Measurements from ENCODE around the gene SERPINA4.
"Not testable (repeated sequence)": the region's sequence is repeated elsewhere in the genome, so short reads cannot be mapped to it uniquely, and the experiment has no call there.

The SERPINA4 gene

GRCh38 chr14:94594441-94594840, 33.2 kb downstream of the SERPINA4 start:
- DNase-seq, result no peak

GRCh38 chr14:94595912-94596311, 34.7 kb downstream of the SERPINA4 start:
- no peak for DNase-seq

- DNase-seq, result no peak
Observed at GRCh38 chr14:94596361-94596760, 35.1 kb downstream of the SERPINA4 start.

- no peak for DNase-seq
Observed at GRCh38 chr14:94597788-94598187, 36.5 kb downstream of the SERPINA4 start.

- DNase-seq, result no peak
Observed at GRCh38 chr14:94598506-94598815, 37.2 kb downstream of the SERPINA4 start.

GRCh38 chr14:94598816-94599655, 37.8 kb downstream of the SERPINA4 start:
- DNase-seq, result no peak

- no peak for DNase-seq
Observed at GRCh38 chr14:94599656-94600004, 38.4 kb downstream of the SERPINA4 start.

GRCh38 chr14:94600148-94600545, 38.9 kb downstream of the SERPINA4 start:
- DNase-seq, result no peak

GRCh38 chr14:94601884-94602391, 40.7 kb downstream of the SERPINA4 start:
- no peak for DNase-seq

- no peak for DNase-seq
Observed at GRCh38 chr14:94602722-94603121, 41.5 kb downstream of the SERPINA4 start.

GRCh38 chr14:94605361-94605760, 44.1 kb downstream of the SERPINA4 start:
- DNase-seq, result no peak

- DNase-seq, result not testable (repeated sequence)
Observed at GRCh38 chr14:94608966-94609365, 47.7 kb downstream of the SERPINA4 start.

- no peak for DNase-seq
Observed at GRCh38 chr14:94611179-94611578, 49.9 kb downstream of the SERPINA4 start.

GRCh38 chr14:94612174-94612573, 50.9 kb downstream of the SERPINA4 start, which contains the start of gene SERPINA3:
TSS of gene SERPINA3 (plus strand) at chr14:94612391. CDS start at chr14:94614442, 2,051 bp downstream.
- no peak for DNase-seq

- DNase-seq, result no peak
Observed at GRCh38 chr14:94612580-94613554, 51.6 kb downstream of the SERPINA4 start.

GRCh38 chr14:94613720-94614644, 52.7 kb downstream of the SERPINA4 start:
- no peak for DNase-seq

- DNase-seq, result no peak
Observed at GRCh38 chr14:94614802-94615201, 53.6 kb downstream of the SERPINA4 start.

- DNase-seq, result no peak
Observed at GRCh38 chr14:94615254-94615653, 54.0 kb downstream of the SERPINA4 start.

GRCh38 chr14:94615823-94616570, 54.8 kb downstream of the SERPINA4 start:
- no peak for DNase-seq

GRCh38 chr14:94617366-94617941, 56.2 kb downstream of the SERPINA4 start:
- no peak for DNase-seq

Measured in T-helper 1 cell (primary cell).